ENCODE measurements around the gene CCL5. TPM values are rescaled to one million over a fixed set of nuclear protein-coding genes. Genes with fewer than 3 reads are reported as not detected.
A peak's percentile ranks its signal among the peaks of the same experiment; 100 is the strongest.

The CCL5 gene
- total RNA-seq, 2 experiments from 2014 or later = 35.6 to 40.1 TPM

DNA sequence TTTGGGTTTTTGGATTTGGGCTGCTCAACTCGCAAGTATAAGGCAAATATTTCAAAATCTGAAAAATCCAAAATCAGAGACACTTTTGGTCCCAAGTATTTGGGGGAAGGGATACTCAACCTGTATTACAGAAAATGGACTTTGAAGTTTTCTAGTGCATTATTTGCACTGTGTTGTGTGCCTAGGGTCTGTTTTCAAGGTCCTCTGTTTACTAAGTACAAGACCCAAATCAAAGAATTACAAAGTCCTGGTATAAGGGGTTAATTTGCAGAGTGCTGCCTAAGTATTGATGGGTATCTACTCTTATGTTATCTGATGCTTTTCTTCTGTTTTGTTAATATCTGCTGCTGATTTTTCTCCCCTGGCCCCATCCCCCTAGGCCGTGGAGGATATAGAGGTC lies 36.5 kb downstream of the CCL5 start:
- Mint-ChIP-seq H3K4me3 (no peak overlapping the region), H3K27me3 (no peaks in the 10 kb centered on the region), H3K36me3 (ENCODE audit: low read depth) (peaks cover 82% of the 10 kb centered on the region), H3K4me1 (ENCODE audit: low read depth) (peaks cover 5% of the 10 kb centered on the region), H3K9me3 (no peaks in the 10 kb centered on the region), H3K27ac (peak overlapping the region; percentile 19)
- ATAC-seq (ENCODE audit: poor library complexity) (no peak), DNase-seq (no peak)
- H3K36me3 ChIP-seq (ENCODE audit: insufficient read depth, low read length) = peaks cover 89% of the 10 kb centered on the region
- H3K9me3 ChIP-seq (ENCODE audit: control insufficient read depth in 1 of 2, insufficient read depth in 1 of 2, low read length in 2 of 2) = no peaks in the 10 kb centered on the region
- TF ChIP-seq, protein P1, sequence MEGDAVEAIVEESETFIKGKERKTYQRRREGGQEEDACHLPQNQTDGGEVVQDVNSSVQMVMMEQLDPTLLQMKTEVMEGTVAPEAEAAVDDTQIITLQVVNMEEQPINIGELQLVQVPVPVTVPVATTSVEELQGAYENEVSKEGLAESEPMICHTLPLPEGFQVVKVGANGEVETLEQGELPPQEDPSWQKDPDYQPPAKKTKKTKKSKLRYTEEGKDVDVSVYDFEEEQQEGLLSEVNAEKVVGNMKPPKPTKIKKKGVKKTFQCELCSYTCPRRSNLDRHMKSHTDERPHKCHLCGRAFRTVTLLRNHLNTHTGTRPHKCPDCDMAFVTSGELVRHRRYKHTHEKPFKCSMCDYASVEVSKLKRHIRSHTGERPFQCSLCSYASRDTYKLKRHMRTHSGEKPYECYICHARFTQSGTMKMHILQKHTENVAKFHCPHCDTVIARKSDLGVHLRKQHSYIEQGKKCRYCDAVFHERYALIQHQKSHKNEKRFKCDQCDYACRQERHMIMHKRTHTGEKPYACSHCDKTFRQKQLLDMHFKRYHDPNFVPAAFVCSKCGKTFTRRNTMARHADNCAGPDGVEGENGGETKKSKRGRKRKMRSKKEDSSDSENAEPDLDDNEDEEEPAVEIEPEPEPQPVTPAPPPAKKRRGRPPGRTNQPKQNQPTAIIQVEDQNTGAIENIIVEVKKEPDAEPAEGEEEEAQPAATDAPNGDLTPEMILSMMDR (IDR thresholded peaks at IDR 0.05) = no peak
- H3K4me3 ChIP-seq (ENCODE audit: low read length) = no peak overlapping the region
- H3K27ac ChIP-seq (ENCODE audit: low read depth in 1 of 2, low read length in 2 of 2) = no peak overlapping the region
- POLR2A ChIA-PET = no interaction called here
- H3K4me1 ChIP-seq (ENCODE audit: insufficient read depth, low read length) = no peaks in the 10 kb centered on the region
- intact Hi-C loops (cut with DNase I, micrococcal nuclease) = loop anchor here in 1 of 2 experiments (10.0 kb wide), 2 partner anchors 301 to 651 kb away; no protein-coding TSS in a partner anchor
- CTCF ChIA-PET = no interaction called here
- no peaks in the 10 kb centered on the region for H3K27me3 ChIP-seq (ENCODE audit: control insufficient read depth in 1 of 2, insufficient read depth in 2 of 2, low read length in 2 of 2)

DNA sequence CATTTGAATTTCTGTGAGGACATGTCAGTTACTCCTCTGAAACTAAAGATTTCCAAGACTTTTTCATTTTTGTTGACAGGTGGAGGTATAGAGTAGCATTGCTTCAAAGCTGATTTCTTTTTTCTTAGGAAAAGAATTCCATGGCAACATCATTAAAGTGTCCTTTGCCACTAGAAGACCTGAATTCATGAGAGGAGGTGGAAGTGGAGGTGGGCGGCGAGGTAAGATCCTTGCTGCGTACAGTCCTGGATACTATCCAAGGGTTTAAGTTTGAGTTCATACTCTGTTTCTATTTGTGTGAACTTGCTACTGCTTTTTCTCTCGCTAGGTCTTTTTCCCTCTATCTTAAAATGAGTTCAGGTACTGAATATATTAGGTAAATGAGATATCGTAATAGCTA lies 37.9 kb downstream of the CCL5 start:
- no peaks in the 10 kb centered on the region for H3K27me3 ChIP-seq (ENCODE audit: control insufficient read depth in 1 of 2, insufficient read depth in 2 of 2, low read length in 2 of 2)
- Mint-ChIP-seq H3K27me3 (no peaks in the 10 kb centered on the region), H3K9me3 (no peaks in the 10 kb centered on the region), H3K27ac (no peak overlapping the region), H3K36me3 (ENCODE audit: low read depth) (peaks cover 82% of the 10 kb centered on the region), H3K4me3 (no peak overlapping the region), H3K4me1 (ENCODE audit: low read depth) (no peaks in the 10 kb centered on the region)
- ChIA-PET CTCF (interaction anchor here (0.6 kb wide), 1 partner anchor 9 kb away, joined by 3 read pairs; no protein-coding TSS in a partner anchor), POLR2A (no interaction called here)
- H3K9me3 ChIP-seq (ENCODE audit: control insufficient read depth in 1 of 2, insufficient read depth in 1 of 2, low read length in 2 of 2) = no peaks in the 10 kb centered on the region
- peaks cover 92% of the 10 kb centered on the region for H3K36me3 ChIP-seq (ENCODE audit: insufficient read depth, low read length)
- TF ChIP-seq, protein P1 (IDR thresholded peaks at IDR 0.05) = no peak
- ATAC-seq (ENCODE audit: poor library complexity) (no peak), DNase-seq (no peak)
- H3K27ac ChIP-seq (ENCODE audit: low read depth in 1 of 2, low read length in 2 of 2) = no peak overlapping the region
- H3K4me1 ChIP-seq (ENCODE audit: insufficient read depth, low read length) = no peaks in the 10 kb centered on the region
- intact Hi-C loops (cut with DNase I, micrococcal nuclease) = loop anchor here in 1 of 2 experiments (10.0 kb wide), 2 partner anchors 303 to 653 kb away; no protein-coding TSS in a partner anchor
- H3K4me3 ChIP-seq (ENCODE audit: low read length) = no peak overlapping the region

DNA sequence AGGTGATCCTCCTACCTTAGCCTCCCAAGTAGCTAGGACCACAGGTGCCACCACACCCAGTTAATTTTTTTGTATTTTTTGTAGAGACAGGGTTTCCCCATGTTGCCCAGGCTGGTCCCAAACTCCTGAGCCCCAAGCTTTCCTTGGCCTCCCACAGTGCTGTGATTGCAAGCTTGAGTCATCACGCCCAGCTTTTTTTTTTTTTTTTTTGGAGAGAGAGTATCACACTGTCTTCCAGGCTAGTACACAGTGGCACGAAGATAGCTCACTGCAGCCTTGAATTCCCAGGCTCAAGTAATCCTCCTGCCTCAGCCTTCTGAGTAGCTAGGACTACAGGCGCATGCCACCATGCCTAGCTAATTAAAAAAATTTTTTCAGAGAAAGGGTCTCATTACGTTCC lies 38.7 kb downstream of the CCL5 start:
- peaks cover 81% of the 10 kb centered on the region for H3K36me3 Mint-ChIP-seq (ENCODE audit: low read depth)
- Histone ChIP-seq H3K4me1 (ENCODE audit: insufficient read depth, low read length) (no peaks in the 10 kb centered on the region), H3K4me3 (ENCODE audit: low read length) (no peak overlapping the region), H3K27me3 (ENCODE audit: control insufficient read depth in 1 of 2, insufficient read depth in 2 of 2, low read length in 2 of 2) (no peaks in the 10 kb centered on the region), H3K27ac (ENCODE audit: low read depth in 1 of 2, low read length in 2 of 2) (no peak overlapping the region), H3K36me3 (ENCODE audit: insufficient read depth, low read length) (peaks cover 93% of the 10 kb centered on the region), H3K9me3 (ENCODE audit: control insufficient read depth in 1 of 2, insufficient read depth in 1 of 2, low read length in 2 of 2) (no peaks in the 10 kb centered on the region)
- no peaks in the 10 kb centered on the region for H3K9me3 Mint-ChIP-seq
- ATAC-seq (ENCODE audit: poor library complexity) = no peak
- no peak for DNase-seq
- H3K27me3 Mint-ChIP-seq = no peaks in the 10 kb centered on the region
- ChIA-PET POLR2A (interaction anchor here (0.6 kb wide), 1 partner anchor 49 kb away, joined by 5 read pairs; no protein-coding TSS in a partner anchor), CTCF (no interaction called here)
- TF ChIP-seq, protein P1 (IDR thresholded peaks at IDR 0.05) = no peak
- H3K4me1 Mint-ChIP-seq (ENCODE audit: low read depth) = no peaks in the 10 kb centered on the region
- H3K4me3 Mint-ChIP-seq = no peak overlapping the region
- no peak overlapping the region for H3K27ac Mint-ChIP-seq
- intact Hi-C loops (cut with DNase I, micrococcal nuclease) = loop anchor here in 1 of 2 experiments (10.0 kb wide), 2 partner anchors 303 to 653 kb away; no protein-coding TSS in a partner anchor
